OCI-LY3 (cell line): ENCODE results near the gene HEG1.

Source experiments
- H2AFZ ChIP-seq: fragments of 200-600, 300-600 bp; shearing (Covaris generic); 2 replicates; pipeline ENCODE4 v1.6.0; 2014; ENCODE audit warnings: antibody characterized with exemption, low read depth, low read length
- H3K27ac ChIP-seq: fragments of 200-600, 300-600 bp; sonication (generic); 2 replicates; pipeline ENCODE4 v1.5.1; 2014; ENCODE audit warnings: mild to moderate bottlenecking, low read length, moderate library complexity, mixed read lengths
- H3K27me3 ChIP-seq: fragments of 200-600, 300-600 bp; sonication (generic); 2 replicates; pipeline ENCODE4 v1.6.1; 2014; ENCODE audit warnings: low read depth, low read length, mixed read lengths
- H3K36me3 ChIP-seq: fragments of 200-600, 300-600 bp; sonication (generic); replicated peaks from 2 replicates; pipeline ENCODE3; 2014; ENCODE audit warnings: low read depth, low read length, mixed read lengths
- H3K4me1 ChIP-seq: fragments of 300-600, 200-600 bp; sonication (generic); 2 replicates; pipeline ENCODE4 v1.6.1; 2014; ENCODE audit warnings: low read length, mixed read lengths
- H3K4me2 ChIP-seq: fragments of 200-600, 300-600 bp; sonication (generic); 2 replicates; pipeline ENCODE4 v1.6.1; 2014; ENCODE audit warnings: low read length, mixed read lengths
- H3K4me3 ChIP-seq: fragments of 300-600, 200-600 bp; sonication (generic); 2 replicates; pipeline ENCODE4 v1.5.1; 2014; ENCODE audit warnings: antibody characterized with exemption, mild to moderate bottlenecking, low read length, moderate library complexity
- H3K79me2 ChIP-seq: fragments of 300-600, 200-600 bp; shearing (Covaris generic); 2 replicates; pipeline ENCODE4 v1.6.1; 2014; ENCODE audit warnings: mild to moderate bottlenecking, low read length, mixed read lengths
- H3K9ac ChIP-seq: fragments of 300-600, 200-600 bp; shearing (Covaris generic); 2 replicates; pipeline ENCODE4 v1.6.0; 2014; ENCODE audit warnings: mild to moderate bottlenecking, low read length, moderate library complexity
- H3K9me3 ChIP-seq: fragments of 200-600, 300-600 bp; shearing (Covaris generic); 2 replicates; pipeline ENCODE4 v1.6.1; 2014; ENCODE audit warnings: low read length, mixed read lengths; ENCODE audit not compliant: insufficient read depth
- H4K20me1 ChIP-seq: fragments of 200-600, 300-600 bp; sonication (generic); 2 replicates; pipeline ENCODE4 v1.6.1; 2016; ENCODE audit warnings: low read length, mixed read lengths; ENCODE audit not compliant: insufficient read depth
- CTCF ChIP-seq: fragments of 200-600, 300-600 bp; sonication (generic); IDR thresholded peaks from 2 replicates; pipeline ENCODE4 v1.5.1; 2014; ENCODE audit warnings: antibody characterized with exemption, low read length, low read depth
- EZH2phosphoT487 ChIP-seq: fragments of 200-600 bp; shearing (Covaris generic); IDR thresholded peaks from 2 replicates; pipeline ENCODE4 v1.6.1; 2018; ENCODE audit warnings: antibody characterized with exemption, mixed run types, low read depth

HEG1 gene

GRCh38 chr3:125103406-125103805, 47.6 kb upstream of the HEG1 start:
- Histone ChIP-seq H2AFZ (no peak overlapping the region), H3K79me2 (no peaks in the 10 kb centered on the region), H4K20me1 (no peaks in the 10 kb centered on the region), H3K36me3 (peaks cover 4% of the 10 kb centered on the region), H3K27me3 (peaks cover 56% of the 10 kb centered on the region), H3K4me2 (no peak overlapping the region), H3K27ac (no peak overlapping the region), H3K4me3 (no peak overlapping the region), H3K4me1 (peaks cover 26% of the 10 kb centered on the region), H3K9ac (no peak overlapping the region), H3K9me3 (peaks cover 5% of the 10 kb centered on the region; the same call in 1 of the 2 replicates)
- no peak for TF ChIP-seq CTCF
- TF ChIP-seq EZH2phosphoT487, result no peak

GRCh38 chr3:125102470-125102869, 46.7 kb upstream of the HEG1 start:
- Histone ChIP-seq H3K27ac (no peak overlapping the region), H3K79me2 (no peaks in the 10 kb centered on the region), H4K20me1 (no peaks in the 10 kb centered on the region)

GRCh38 chr3:125098611-125099291, 43.0 kb upstream of the HEG1 start:
- no peaks in the 10 kb centered on the region for H3K36me3 ChIP-seq
- H3K4me3 ChIP-seq, result no peak overlapping the region
- H3K27ac ChIP-seq, result no peak overlapping the region
- H3K79me2 ChIP-seq, result no peaks in the 10 kb centered on the region
- H3K9ac ChIP-seq, result no peak overlapping the region
- TF ChIP-seq CTCF (no peak), EZH2phosphoT487 (no peak)
- H3K27me3 ChIP-seq, result peaks cover 52% of the 10 kb centered on the region
- H2AFZ ChIP-seq, result no peak overlapping the region
- no peaks in the 10 kb centered on the region for H3K9me3 ChIP-seq
- no peak overlapping the region for H3K4me2 ChIP-seq
- H4K20me1 ChIP-seq, result no peaks in the 10 kb centered on the region
- peaks cover 2% of the 10 kb centered on the region; the same call in 1 of the 2 replicates for H3K4me1 ChIP-seq

More at GRCh38 chr3:125102470-125102869, 46.7 kb upstream of the HEG1 start:
- Histone ChIP-seq H3K27me3 (peaks cover 59% of the 10 kb centered on the region), H2AFZ (no peak overlapping the region), H3K4me1 (peaks cover 17% of the 10 kb centered on the region), H3K36me3 (peaks cover 4% of the 10 kb centered on the region), H3K9ac (no peak overlapping the region), H3K4me3 (no peak overlapping the region), H3K4me2 (no peak overlapping the region), H3K9me3 (peaks cover 5% of the 10 kb centered on the region; the same call in 1 of the 2 replicates)
- TF ChIP-seq EZH2phosphoT487 (no peak), CTCF (no peak)

- Histone ChIP-seq H4K20me1 (no peaks in the 10 kb centered on the region), H3K9ac (no peak overlapping the region), H3K4me1 (no peaks in the 10 kb centered on the region), H3K27ac (no peak overlapping the region), H3K9me3 (no peaks in the 10 kb centered on the region), H3K4me3 (no peak overlapping the region), H3K27me3 (peaks cover 31% of the 10 kb centered on the region), H2AFZ (no peak overlapping the region), H3K4me2 (no peak overlapping the region), H3K36me3 (no peaks in the 10 kb centered on the region), H3K79me2 (no peaks in the 10 kb centered on the region)
- TF ChIP-seq CTCF, result no peak
- TF ChIP-seq EZH2phosphoT487, result no peak
Measured at GRCh38 chr3:125090649-125091048, 34.9 kb upstream of the HEG1 start.
